Cardiac fibroblast (primary cell): ENCODE results near the gene RBM33.

ENCODE experiments used
- DNase-seq, 2 donors: peaks; one replicate each; pipeline versions ENCODE4 v3.0.0 to v3.0.0-alpha.2; 2010; ENCODE audit warnings: low read depth in 2 of 2
- H3K4me3 ChIP-seq, 2 donors: replicated peaks in 1 of 2; 1 replicate in 1 of 2; 2 replicates in 1 of 2; pipeline ENCODE4 v1.5.1; 2011; ENCODE audit warnings: low read depth in 2 of 2, low read length in 2 of 2, mild to moderate bottlenecking in 2 of 2, moderate library complexity in 1 of 2
- TF ChIP-seq, protein P1 (sequence below): IDR thresholded peaks from one replicate; pipeline ENCODE4 v1.5.1; 2011; ENCODE audit warnings: low read depth, mild to moderate bottlenecking, low read length, inconsistent platforms

Gene RBM33

DNA sequence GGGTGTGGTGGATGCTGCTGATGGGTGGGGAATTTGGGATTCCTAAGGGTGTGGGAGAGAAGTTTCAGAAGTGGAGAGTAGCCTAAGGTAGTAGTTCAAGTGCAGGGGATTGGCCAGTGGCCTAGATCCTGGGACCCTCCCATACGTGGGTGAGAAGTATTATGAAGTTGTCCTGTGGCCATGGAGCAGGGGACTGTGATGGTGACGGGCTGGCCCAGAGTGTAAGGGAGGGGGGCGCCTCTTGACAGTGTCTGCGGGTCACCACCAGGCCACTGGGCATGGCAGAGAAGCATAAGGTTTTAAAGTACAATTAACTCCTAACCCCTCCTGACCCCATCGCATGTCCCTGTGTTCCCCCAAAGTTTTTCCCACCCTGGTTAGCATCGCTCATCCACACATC, 70.2 kb downstream of the RBM33 start:
- no peak for DNase-seq
- no peak overlapping the region for H3K4me3 ChIP-seq
- TF ChIP-seq, protein P1, sequence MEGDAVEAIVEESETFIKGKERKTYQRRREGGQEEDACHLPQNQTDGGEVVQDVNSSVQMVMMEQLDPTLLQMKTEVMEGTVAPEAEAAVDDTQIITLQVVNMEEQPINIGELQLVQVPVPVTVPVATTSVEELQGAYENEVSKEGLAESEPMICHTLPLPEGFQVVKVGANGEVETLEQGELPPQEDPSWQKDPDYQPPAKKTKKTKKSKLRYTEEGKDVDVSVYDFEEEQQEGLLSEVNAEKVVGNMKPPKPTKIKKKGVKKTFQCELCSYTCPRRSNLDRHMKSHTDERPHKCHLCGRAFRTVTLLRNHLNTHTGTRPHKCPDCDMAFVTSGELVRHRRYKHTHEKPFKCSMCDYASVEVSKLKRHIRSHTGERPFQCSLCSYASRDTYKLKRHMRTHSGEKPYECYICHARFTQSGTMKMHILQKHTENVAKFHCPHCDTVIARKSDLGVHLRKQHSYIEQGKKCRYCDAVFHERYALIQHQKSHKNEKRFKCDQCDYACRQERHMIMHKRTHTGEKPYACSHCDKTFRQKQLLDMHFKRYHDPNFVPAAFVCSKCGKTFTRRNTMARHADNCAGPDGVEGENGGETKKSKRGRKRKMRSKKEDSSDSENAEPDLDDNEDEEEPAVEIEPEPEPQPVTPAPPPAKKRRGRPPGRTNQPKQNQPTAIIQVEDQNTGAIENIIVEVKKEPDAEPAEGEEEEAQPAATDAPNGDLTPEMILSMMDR, result no peak

DNA sequence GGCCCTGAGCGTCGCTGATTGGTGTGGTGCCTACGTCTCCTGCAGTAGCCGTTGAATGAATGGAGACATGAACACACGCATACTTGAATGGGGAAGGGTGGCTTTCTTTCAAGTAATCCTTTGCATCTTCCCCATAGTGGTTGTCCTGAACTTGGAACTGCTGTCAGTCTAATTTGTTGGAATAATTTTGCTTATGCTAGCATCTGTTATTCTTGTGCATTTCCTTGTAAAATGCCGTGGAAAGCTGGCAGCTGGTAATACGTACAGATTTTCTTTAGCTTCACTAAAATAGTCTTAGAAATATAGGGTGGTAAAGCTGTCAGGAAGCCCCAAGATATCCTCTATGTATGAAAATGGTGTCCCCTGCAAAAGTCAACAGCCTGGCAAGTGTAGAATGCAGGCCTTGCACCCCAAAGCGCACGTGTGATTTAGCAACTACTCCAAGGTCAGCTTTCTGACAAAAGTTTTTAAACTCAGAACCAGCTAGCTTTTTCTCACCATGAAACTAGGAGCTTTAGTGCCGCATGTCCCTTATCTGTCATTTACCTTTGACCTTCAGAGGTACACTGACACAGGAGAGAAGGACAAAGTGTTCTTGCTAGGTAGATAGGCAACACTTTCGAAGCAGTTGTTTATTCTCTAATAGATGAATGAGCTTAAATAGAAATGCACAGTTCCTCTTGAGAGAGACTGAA, 70.8 kb downstream of the RBM33 start:
- TF ChIP-seq, protein P1, result no peak
- no peak overlapping the region for H3K4me3 ChIP-seq
- no peak for DNase-seq

DNA sequence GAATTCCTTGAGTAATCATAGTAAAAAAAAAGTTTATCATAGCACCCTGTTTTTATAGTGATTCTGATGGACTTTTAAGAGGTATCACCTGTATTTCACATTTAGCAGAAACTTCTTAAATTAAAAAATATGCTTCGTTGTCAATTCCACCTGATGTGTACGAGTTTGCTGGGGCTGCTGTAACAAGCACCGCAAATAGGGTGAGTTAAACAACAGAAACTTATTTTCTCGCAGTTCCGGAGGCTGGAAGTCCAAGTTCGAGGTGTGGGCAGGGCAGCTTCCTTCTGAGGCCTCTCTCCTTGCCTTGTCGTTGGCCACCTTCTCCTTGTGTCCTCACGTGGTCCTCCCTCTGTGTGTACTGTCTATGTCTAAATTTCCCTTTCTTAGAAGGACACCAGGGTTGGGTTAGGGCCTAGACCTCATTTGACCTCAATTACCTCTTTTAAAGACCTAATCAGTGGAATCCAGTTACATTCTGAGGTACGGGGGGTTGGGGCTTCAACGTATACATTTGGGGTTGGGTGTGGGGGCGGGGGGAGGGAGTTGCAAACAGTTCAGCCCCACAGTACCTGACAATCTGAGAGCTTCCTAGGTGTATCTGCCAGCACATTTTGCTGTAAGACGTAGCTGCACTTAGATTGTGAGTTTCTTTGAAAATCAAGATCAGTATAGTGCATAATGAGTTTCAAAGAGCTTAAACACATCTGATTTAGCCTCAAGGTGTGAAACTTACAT, 72.7 kb downstream of the RBM33 start:
- TF ChIP-seq, protein P1, result no peak
- no peak overlapping the region for H3K4me3 ChIP-seq
- no peak for DNase-seq

DNA sequence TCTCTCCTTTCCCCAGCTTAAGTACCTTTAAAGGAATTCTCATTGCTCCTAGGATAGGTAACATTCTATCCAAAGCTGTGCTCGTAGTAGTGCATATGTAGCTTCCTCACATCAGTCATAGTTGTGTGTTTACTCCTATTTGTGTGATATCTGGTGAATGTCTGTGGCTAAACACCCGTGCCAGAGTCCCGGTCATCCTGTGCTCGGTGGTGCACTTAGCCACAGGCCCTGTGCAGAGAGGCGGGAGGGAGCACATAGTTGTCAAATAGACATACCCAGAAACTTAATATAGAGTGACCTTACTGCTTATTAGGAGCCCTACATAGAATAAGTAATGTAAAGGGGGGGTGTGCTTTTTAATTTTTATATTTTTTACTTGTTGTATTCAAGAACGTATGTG, 76.6 kb downstream of the RBM33 start:
- TF ChIP-seq, protein P1, result no peak
- no peak overlapping the region for H3K4me3 ChIP-seq
- DNase-seq, result no peak

DNA sequence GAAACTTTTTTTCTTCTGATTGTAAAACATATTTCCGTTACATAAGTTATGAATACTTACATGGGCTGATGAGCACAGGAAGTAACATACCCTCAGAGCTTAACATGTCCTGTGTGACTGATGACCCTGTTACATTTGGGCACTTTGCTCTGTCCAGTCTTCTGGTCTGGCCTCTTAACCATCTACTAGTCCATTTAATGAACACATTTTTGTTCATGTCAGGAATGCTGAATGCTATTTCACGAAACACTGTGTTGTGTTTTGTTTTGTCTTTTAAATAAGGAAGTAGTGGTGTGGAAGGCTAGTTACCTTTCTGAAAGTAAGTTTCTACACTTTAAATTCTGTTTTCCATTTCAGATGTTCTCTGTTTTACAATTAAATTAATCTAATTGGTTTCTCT, 77.7 kb downstream of the RBM33 start:
- no peak for DNase-seq
- TF ChIP-seq, protein P1, result no peak
- H3K4me3 ChIP-seq, result no peak overlapping the region

DNA sequence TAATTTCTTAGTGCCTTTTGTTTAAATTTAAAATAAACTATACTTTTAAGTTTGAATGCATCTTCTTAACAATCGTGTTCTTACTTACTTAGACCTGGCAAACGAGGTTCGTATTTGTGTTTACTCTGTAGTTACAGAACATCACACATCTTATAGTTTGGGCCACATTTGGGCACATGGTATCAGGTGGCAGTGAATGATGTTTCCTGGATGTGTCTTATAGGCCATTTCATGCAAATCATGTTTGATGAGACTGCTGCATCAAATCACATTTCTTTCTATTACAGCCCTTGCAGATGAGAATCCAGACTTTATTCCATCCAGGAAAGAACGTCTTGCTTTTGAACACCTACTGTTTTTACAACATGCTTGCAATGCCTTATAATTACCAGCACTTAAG, 78.5 kb downstream of the RBM33 start:
- DNase-seq, result no peak
- TF ChIP-seq, protein P1, result no peak
- H3K4me3 ChIP-seq, result no peak overlapping the region
